Osteocyte (in vitro differentiated cells): ENCODE data around the gene CDK10. TPM values are rescaled to one million over a fixed set of nuclear protein-coding genes. Genes with fewer than 3 reads are reported as not detected.
"Not testable (repeated sequence)": the region's sequence is repeated elsewhere in the genome, so short reads cannot be mapped to it uniquely, and the experiment has no call there.

Experiments
- DNase-seq: peaks from one replicate; pipeline ENCODE4 v3.0.0; 2021; ENCODE audit warnings: mixed read lengths; ENCODE audit not compliant: unreplicated experiment; ENCODE audit errors: extremely low spot score
- H3K27ac Mint-ChIP-seq: one replicate; pipeline ENCODE4 v1.8.0; 2021; ENCODE audit warnings: mild to moderate bottlenecking, mixed read lengths; ENCODE audit not compliant: unreplicated experiment
- H3K27me3 Mint-ChIP-seq: one replicate; pipeline ENCODE4 v1.8.0; 2021; ENCODE audit warnings: mixed read lengths; ENCODE audit not compliant: unreplicated experiment
- H3K36me3 Mint-ChIP-seq: one replicate; pipeline ENCODE4 v1.8.0; 2021; ENCODE audit warnings: mixed read lengths; ENCODE audit not compliant: unreplicated experiment
- H3K4me1 Mint-ChIP-seq: one replicate; pipeline ENCODE4 v1.8.0; 2021; ENCODE audit warnings: mixed read lengths; ENCODE audit not compliant: unreplicated experiment
- H3K4me3 Mint-ChIP-seq: one replicate; pipeline ENCODE4 v1.8.0; 2021; ENCODE audit warnings: mild to moderate bottlenecking, moderate library complexity, mixed read lengths; ENCODE audit not compliant: unreplicated experiment
- H3K9me3 Mint-ChIP-seq: one replicate; pipeline ENCODE4 v1.8.0; 2021; ENCODE audit warnings: mixed read lengths; ENCODE audit not compliant: unreplicated experiment
- total RNA-seq: library from RNA; stranded (reverse); gene quantifications from 2 replicates; pipeline ENCODE4 v1.2.1, GENCODE V29; 2021
- TF ChIP-seq, protein P1 (sequence below): fragments of 200-600 bp; sonication (generic); IDR thresholded peaks from 2 replicates; pipeline ENCODE4 v1.5.0; 2021; ENCODE audit warnings: antibody characterized with exemption, mild to moderate bottlenecking, moderate library complexity

CDK10 gene
- total RNA-seq, 1 donor from 2014 or later = 91.5 TPM

DNA sequence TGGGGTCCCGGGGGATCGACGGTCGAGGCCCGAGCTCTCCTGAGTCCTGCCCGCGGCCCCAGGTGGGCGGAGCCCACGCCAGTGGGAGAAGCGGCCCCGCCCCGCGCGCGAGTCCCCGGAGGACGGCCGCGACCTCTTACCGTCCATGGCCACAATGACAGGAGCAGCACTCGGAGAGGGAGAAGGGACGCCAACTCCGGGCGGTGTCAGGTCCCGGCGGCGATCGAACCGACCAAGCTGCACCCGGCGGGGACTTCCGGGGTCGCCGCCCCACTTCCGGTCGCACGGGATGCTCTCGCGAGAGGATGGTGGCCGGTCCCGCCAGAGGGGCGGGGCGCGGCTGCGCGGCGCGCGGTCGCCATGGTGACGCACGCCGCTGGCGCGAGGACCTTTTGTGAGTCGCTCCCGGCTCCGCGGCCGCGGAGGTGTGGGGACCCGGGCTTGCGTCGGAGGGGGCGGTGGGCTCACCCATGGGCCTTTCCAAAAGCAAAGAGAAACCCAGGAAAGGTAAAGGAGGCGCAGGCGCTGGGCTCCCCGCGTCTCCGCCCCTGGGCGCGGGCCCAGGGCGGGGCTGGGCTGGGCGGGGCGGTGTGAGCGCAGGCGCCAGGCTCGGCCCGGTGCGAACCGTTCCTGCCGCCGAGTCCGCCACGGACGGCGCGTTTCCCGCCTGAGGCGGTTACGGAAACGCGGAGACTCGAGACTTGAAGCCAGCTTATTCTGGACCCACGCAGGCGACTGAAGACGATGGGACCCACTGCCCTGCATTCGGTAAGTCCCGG is 28.9 kb upstream of the CDK10 start, which contains the start of the genes CHMP1A and SPATA33:
Gene CHMP1A, minus strand, starts transcription at position 267 of the 779 bp plus-strand sequence. Its CDS starts 120 bp downstream, at position 147.
Gene SPATA33, plus strand, starts transcription at position 395 of the 779 bp plus-strand sequence. Its CDS starts 76 bp downstream, at position 471.
- TF ChIP-seq, protein P1, sequence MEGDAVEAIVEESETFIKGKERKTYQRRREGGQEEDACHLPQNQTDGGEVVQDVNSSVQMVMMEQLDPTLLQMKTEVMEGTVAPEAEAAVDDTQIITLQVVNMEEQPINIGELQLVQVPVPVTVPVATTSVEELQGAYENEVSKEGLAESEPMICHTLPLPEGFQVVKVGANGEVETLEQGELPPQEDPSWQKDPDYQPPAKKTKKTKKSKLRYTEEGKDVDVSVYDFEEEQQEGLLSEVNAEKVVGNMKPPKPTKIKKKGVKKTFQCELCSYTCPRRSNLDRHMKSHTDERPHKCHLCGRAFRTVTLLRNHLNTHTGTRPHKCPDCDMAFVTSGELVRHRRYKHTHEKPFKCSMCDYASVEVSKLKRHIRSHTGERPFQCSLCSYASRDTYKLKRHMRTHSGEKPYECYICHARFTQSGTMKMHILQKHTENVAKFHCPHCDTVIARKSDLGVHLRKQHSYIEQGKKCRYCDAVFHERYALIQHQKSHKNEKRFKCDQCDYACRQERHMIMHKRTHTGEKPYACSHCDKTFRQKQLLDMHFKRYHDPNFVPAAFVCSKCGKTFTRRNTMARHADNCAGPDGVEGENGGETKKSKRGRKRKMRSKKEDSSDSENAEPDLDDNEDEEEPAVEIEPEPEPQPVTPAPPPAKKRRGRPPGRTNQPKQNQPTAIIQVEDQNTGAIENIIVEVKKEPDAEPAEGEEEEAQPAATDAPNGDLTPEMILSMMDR = no peak
- DNase-seq = peak; percentile 98
- Mint-ChIP-seq H3K4me3 (peak within 1 kb of the TSS; percentile 86), H3K36me3 (peaks cover 11% of the 10 kb centered on the region), H3K4me1 (peaks cover 28% of the 10 kb centered on the region), H3K9me3 (no peaks in the 10 kb centered on the region), H3K27ac (peak within 1 kb of the TSS; percentile 86), H3K27me3 (no peaks in the 10 kb centered on the region)

DNA sequence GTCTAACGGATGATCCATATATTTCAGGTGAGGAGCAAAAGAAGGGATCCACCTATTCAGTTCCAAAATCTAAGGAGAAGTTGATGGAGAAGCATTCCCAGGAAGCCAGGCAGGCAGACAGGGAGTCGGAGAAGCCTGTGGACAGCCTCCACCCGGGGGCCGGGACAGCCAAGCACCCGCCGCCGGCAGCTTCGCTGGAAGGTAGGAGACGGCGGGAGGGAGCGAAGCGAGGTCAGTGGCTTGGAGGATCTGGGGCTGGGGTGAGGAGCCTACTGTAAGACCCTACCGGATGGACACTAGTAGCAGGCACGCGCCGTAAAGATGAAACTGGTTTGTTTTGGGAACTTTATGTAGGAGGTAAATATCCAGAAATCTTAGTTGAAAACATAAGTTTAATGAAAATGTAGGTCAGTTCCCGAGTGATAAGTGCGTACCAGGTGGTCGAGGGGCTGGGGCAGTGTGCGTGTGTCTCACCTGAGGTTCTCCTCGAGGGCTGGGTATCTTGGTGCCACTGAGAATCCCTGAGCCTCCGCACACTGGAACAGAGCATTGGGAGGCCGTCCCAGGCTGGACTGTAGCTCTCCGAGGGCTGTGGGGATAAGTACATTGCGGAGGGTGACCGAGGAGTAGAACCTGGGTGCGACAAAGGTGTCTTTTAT is 28.1 kb upstream of the CDK10 start:
- Mint-ChIP-seq H3K27me3 (no peaks in the 10 kb centered on the region), H3K4me1 (peaks cover 28% of the 10 kb centered on the region), H3K36me3 (peaks cover 11% of the 10 kb centered on the region), H3K9me3 (no peaks in the 10 kb centered on the region), H3K27ac (peak overlapping the region; percentile 86), H3K4me3 (peak overlapping the region; percentile 86)
- TF ChIP-seq, protein P1 = no peak
- DNase-seq = no peak

DNA sequence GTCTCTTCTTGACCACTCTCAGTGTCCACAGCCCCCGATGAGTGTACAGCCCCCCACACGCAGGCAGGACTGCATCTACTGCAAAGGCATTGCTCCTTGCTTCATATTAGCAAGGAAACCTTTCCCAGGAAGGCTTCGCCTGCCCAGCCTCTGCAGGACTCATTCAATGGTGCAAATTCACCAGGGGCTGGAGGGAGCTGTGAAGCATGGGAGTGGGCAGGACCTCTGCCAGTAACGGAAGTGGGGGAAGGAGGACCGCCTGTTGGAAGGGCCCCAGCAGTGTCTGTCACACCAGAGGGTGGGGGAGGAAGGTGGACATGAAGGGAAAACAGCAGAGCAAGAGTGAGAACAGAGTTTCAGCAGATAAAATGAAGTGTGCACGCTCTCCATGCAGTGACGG is 26.3 kb upstream of the CDK10 start:
- H3K9me3 Mint-ChIP-seq = no peaks in the 10 kb centered on the region
- DNase-seq = no peak
- H3K27ac Mint-ChIP-seq = no peak overlapping the region
- no peaks in the 10 kb centered on the region for H3K27me3 Mint-ChIP-seq
- TF ChIP-seq, protein P1 = no peak
- peaks cover 25% of the 10 kb centered on the region for H3K4me1 Mint-ChIP-seq
- H3K36me3 Mint-ChIP-seq = peaks cover 15% of the 10 kb centered on the region
- H3K4me3 Mint-ChIP-seq = no peak overlapping the region

DNA sequence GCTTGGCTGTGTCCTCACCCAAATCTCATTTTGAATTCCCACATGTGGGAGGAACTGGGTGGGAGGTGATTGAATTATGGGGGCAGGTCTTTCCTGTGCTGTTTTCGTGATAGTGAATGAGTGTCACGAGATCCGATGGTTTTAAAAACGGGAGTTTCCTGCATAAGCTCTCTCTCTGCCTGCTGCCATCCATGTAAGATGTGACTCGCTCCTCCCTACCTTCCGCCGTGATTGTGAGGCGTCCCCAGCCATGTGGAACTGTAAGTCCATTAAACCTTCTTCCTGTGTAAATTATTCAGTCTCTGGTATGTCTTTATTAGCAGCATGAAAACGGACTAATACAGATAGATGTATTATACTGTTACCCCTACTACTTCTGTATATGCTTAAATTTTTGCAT is 25.3 kb upstream of the CDK10 start:
- Mint-ChIP-seq H3K9me3 (no peaks in the 10 kb centered on the region), H3K36me3 (peaks cover 19% of the 10 kb centered on the region), H3K4me3 (no peak overlapping the region), H3K4me1 (peaks cover 17% of the 10 kb centered on the region), H3K27me3 (no peaks in the 10 kb centered on the region), H3K27ac (no peak overlapping the region)
- DNase-seq = no peak
- TF ChIP-seq, protein P1 = no peak

DNA sequence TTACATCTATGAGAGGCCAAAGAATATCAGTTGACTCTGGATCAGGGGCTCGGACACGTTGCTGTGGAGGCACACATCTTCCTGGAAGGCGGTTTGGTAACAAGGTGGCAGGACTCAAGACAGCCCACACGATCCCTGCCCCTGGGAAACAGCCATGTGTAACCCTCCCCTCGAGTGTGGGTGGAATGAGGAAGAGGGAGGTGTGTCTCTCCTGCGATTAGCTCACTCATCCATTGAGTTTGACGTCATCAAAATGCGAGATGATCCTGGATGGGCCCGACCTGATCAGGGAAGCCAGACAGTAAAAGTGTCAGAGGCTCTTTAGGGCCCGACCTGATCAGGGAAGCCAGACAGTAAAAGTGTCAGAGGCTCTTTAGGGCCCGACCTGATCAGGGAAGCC is 22.3 kb upstream of the CDK10 start:
- not testable (repeated sequence) for H3K4me3 Mint-ChIP-seq, H3K9me3 Mint-ChIP-seq, DNase-seq, H3K27ac Mint-ChIP-seq, H3K27me3 Mint-ChIP-seq, H3K4me1 Mint-ChIP-seq
- H3K36me3 Mint-ChIP-seq = peaks cover 22% of the 10 kb centered on the region
